ELR (cell line): ENCODE data around the gene HOXA9.
A peak's percentile ranks its signal among the peaks of the same experiment; 100 is the strongest.

Source experiments
- DNase-seq: peaks from one replicate; pipeline ENCODE4 v3.0.0-alpha.2; 2015; ENCODE audit warnings: low read depth

The HOXA9 gene

DNA sequence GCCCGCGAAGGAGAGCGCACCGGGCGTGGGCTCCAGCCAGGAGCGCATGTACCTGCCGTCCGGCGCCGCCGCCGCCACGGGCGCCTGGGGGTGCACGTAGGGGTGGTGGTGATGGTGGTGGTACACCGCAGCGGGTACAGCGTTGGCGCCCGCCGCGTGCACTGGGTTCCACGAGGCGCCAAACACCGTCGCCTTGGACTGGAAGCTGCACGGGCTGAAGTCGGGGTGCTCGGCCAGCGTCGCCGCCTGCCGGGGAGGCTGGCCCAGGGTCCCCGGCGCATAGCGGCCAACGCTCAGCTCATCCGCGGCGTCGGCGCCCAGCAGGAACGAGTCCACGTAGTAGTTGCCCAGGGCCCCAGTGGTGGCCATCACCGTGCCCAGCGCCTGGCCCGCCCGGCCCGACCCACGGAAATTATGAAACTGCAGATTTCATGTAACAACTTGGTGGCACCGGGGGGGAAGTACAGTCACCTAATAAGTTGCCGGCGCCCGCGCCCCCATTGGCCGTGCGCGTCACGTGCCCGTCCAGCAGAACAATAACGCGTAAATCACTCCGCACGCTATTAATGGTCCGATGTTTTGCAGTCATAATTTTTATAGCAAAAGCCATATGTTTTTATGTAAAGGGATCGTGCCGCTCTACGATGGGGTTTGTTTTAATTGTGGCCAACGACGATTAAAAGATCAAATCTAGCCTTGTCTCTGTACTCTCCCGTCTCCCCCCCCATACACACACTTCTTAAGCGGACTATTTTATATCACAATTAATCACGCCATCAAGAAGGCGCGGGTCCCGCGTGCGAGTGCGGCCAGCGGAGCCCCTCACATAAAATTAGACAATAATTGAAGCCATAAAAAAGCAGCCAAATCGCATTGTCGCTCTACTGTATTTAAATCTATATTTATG, at the start of gene HOXA9:
HOXA9 (minus strand) TSS at position 449 of the 907 bp plus-strand sequence; CDS start at position 369, 80 bp downstream.
- peak; percentile 73 for DNase-seq

DNA sequence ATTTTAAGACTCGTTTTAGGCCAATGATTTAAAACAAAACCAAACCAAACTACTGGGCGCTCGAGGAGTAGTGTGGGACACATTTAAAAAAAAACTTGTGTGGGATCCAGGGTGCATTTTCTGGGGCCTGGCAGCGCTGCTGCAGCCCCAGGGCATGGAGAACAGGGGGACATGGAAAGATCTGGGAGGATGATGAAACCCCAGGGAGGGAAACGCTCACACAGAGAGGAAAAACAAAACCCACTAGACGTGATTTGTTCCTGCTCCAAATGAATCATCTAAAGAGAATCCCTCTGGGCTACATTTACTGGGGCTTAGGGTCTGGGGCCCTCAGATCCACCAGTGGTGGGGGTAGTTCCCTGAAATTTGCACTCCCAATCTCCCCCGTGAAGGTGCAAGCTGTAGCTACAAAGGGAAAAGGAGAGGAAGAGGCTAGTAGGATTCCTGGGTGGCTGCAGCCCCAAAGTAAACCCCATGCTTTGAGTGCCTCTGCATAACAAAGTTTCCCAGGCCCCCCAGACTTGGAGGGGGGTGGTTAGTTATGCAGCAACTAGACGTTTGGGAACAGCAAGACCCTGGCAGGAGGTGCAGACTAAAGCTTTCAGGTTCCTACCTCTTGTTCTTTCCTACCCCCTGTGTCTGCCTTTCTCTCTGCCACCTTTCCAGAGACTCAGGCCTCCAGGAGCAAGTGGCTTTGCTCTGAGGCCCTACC, 49.1 kb upstream of the HOXA9 start:
- no peak for DNase-seq

DNA sequence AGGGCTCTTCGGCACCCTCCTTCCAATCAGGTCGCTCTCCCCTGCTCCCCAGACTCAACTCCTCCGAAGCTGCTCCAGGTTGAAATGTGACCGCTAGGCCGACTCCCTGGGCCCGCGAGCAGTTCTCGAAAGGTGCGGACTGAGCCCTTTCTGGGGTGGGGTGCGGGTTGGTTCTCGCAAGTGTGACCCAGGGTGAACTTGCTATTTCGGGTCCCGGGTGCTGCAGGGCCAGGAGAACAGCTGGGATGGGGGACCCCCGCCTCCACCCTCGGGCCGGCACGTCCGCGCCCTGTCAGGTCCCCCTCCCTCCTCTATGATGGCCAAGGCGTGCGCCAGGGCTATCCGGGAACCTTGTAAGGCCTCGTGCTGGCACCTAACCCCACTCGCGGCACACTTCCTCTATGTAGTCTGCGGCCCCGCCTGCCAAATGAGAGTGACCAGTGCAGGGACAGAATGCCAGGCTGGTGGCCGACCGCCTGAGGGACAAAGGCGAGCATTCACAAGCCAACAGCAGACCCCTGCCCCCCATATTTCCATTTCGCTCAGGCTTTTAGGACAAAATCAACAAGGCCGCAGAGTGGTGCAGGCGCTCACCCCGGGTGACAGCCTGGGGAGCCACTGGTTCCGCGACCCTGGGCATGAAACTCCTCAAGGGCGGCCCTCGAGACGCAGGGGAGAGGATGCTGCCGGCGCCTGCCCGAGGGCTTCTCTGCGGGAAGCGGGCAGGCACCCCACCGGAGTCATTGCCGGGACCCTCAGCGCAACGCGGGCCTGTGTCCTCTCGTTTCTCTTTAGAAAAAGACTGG, 48.3 kb upstream of the HOXA9 start:
- DNase-seq, result no peak

DNA sequence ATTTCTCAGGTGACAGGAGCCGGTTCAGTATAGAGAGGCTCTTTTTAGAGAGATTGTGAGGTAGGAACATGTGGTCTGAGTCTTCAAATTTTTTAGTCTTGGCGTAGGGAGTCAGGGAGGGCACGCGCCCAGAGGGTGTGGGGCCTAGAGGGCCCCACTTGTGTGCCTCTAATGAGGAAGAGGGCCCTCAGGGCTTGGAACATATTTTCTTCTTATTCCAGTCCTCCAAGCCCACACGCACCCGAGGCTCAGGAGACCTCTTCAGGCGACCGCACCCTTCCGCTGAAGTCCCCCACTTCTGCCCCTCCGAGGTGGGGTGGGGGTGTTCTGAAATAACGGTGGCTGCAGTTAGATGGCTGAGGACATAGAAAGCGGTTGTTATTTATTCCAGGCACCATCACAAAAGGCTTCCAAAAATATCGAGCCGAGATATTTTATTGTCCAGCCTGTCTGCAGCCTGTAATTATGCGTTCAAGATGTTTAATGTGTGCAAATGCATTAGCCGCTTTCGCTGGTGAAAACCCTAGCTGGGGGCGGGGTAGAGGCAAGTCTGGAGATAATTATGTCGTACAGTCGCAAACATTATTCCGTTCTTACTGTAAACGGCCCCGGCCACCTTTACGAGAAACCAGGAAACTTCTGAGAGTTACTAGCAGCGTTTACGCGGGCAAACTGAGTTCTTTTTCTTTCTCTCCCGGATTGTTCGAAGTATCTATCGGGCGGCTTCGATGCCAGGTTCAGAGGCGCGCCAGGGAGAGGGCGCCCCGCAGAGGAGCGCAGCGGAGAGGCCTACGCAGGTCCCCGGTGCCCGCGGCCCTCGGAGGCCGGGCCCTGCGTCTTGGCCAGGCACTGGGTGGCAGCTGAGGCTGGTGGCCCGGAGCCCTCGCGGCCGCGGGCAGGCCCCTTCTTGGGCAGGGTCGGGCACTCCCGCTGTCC, 47.4 kb upstream of the HOXA9 start:
- no peak for DNase-seq

DNA sequence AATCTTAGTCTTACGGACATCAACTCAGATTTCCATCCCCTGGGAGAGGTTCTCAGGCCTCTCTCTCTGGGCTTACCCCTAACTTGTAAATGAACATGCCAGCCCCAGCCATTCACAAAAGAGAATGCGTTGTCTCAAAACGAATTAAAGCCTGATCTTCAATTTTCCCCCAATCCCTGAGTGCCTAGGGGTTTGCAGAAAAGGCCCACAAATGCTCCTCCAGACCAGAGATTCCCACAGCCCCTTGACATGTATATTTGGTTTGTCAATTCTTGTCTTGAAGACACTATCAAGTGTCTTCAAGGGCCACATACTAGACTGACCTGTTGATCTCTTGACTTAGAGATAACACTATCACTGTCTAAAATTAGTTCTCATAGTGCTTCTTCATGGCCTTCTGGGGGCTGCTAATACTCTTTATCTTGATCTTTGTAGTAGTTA, 46.4 kb upstream of the HOXA9 start:
- DNase-seq, result no peak

DNA sequence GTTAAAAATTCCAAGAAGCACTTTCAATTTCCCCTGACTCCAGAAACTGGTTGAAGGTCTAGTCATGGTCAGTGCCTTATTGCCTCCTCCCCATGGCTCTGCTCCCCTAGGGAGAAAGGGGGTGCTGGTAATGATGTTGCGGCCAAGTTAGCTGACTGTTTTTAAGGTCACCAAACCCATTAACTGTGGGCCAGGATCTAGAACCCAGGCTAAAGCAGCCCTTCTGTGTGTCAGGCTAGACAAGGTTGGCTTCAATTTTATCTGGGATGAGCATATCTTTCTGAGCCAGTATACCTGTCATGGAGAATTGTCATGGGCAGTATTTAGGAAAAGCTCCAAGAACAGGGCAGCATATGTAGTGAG, 45.7 kb upstream of the HOXA9 start:
- DNase-seq, result no peak

DNA sequence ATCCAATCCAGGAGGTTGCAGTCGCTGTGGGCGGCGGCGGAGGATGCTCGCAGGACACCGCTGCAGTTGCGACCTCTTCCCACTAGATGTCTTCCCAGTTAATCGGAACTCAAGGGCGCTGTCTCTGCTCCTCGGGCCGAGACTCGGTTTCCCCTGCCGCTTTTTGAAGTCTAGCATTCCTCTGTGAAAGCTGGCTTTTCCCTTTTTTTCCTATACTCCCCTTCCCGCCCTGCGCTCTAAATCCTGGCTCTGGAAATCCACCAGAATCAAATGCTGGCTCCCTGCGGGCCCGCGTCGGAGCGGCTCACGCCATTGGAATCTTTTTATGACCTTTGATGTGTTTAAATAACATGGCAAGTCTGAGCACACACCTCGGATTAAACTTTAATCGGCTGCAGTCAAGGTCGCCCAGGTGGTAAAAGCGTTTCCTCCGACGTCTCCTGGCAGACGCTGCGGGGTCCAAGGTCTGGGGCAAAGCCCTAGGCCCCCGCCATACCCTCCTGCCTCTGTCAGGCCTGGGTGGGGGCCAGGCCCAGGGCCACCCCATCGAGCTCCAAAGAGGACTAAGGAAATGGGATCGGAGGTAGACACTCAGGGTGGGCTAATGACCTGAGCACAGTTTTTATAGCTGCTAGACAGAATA, 45.2 kb upstream of the HOXA9 start:
- DNase-seq, result peak; percentile 73

DNA sequence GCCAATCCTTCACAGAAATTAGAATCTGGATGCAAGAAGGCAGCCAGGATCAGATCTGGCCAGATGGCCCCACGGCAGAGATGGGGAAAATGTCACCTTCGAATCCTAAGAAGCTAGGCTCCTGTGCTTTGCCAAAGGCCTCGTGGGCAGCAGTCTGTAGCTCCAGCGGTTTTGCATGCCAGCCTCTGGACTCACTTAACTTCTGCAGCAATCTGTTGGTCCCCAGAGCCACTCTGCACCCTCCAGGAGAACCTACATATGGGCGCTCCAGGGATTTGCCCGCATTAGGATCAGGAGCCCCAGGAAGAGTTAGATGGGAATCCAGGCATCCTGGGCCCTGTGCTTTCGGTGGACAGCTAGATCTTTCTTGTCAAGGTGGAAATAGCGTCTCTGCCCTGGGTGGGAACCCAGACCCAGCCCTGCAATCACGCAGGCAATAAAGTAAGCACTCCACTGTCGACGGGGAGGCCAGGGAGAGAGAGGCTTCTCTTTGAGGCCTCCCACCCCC, 44.6 kb upstream of the HOXA9 start:
- DNase-seq, result no peak

DNA sequence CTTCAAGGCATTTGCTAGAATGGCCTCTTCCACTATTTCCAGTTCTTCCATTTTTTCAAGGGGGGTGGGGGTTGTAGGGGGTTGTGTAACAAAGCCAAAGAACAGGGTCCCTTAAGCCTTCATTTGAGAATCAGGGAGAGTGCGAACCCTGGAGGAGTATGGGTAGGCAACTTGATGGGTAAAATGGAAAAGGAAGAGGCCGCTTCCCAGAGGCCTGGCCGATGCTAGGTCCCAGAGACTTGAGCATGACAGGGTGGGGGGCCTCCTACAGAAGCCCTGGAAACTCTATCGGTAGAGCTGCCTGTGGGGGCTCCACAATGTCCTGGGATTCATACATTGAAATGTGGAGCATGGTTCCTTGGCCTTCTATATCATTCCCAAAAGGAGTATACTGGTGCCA, 43.7 kb upstream of the HOXA9 start:
- no peak for DNase-seq

DNA sequence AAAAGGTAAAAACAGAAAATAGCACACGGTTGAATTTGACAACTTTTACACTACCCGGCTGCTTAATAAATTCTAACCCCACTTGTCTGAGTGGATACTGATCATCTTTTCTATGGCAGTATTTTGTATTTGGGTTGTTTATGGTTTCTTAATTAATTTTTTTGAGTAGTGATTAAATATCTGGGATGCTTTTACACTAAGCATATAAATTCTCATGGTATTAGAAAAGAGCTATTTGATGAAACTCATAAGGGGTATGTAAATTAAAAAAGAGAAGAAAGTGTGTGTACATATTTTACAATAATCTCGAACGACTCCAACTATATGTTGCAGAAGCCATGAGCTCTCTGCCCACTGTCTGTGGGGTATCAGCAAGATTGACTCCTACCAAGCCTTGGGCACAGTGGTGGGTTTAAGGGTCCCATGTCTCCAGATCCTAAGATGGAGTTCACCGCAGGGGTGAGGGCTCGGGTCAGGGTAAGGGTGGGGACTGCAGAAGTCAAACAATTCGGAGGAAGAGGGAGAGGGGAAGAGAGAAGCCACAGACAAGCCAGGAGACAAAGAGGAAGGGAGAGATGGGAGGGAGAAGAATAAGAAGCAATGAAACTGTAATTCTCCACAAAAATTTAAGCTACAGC, 42.1 kb upstream of the HOXA9 start:
- no peak for DNase-seq

DNA sequence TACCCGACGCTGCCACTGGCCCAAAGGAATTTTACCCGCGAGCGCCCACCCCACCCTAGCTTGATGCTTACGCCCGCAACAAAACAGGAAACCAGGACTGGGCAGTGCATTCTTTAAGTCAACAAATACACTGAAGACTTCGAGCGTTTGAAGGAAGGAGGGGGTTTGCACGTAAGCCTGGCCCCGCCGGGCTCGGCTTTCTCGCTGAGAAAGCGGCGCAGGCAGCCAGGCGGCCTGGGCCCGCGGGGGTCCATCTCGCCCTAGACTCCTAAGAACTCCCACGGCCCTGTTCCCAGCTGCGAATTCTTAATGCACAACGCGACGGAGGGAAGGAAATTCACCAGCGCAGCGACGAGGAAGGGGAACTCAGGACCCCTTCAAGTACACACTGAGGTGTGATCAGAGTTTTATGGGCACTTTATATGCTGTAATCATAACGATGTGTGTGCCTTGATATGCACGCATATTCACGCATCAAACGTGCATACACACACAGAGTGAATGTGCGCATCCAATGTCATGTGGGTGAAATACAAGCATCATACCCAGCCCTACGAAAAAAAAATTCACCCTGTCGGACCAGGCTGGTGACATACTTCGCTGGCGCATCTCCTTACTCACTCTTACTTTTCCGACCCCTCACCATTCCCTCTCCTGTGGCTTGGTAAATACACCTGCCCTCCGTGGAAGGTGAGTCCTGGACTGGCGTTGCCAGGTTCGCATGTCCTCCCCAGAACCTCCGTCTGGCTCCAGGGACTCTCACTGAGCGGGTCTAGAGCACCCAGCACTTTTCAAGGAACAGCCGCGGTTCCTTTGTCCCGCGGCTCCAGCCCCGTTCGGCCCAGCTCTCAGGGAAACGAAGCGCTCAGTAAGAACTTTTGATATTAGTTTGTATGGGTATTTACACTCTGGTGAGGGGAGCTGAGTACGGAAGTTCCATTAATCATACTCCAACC, 40.3 kb upstream of the HOXA9 start:
- DNase-seq, result no peak

DNA sequence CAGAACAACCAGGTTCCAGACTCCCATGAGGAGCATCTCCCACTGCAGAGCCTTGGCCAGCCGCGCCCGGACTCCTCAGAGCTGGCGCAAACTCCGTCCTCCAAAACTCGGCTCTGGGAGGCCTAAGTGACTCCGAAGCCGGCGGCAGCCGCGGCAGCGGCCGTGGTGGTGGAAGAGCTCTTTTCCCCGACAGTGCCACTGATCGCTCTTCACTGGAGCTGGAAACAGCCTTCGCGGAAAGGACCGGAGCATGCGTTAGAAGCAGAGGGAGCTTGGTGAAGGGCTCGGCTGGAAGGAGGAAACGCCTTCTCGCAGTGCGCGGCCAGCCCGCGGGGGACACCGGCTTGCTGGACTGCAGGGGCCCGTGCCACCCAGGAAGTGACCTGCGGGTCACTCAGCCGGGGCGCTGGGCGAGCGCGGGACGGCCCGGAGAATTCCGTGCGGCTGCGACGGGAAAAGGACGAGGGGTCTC, 39.5 kb upstream of the HOXA9 start:
- DNase-seq, result peak; percentile 44

DNA sequence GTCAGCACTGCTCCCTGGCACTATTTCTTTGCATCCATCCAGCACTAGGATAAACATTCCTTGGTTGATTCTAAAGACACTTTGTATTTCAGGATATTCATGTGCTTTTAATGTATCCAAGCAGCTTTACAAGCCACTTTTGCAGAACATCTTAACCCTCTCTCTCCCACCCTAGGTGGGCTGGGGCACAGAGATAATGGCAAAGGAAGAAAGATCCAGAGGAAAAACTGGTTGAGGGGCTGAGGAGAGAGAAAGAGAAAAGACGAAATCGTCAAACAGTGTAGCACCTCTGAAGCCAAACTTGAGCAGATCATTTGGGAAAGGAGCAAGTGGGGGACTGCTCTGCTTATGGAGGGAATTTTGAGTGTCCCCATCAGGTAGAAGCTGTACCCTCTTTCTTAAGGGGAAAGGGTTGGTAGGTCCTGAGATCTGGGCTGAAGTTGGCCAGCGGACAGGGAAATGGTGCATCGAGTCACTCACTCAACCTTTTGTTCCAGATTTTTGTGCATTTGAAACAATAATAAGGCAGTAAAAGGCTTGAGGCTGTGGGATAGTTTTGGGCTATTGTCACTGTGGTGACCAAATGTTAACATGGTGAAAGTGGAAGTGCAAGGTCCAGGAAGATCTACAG, 38.7 kb upstream of the HOXA9 start:
- no peak for DNase-seq

DNA sequence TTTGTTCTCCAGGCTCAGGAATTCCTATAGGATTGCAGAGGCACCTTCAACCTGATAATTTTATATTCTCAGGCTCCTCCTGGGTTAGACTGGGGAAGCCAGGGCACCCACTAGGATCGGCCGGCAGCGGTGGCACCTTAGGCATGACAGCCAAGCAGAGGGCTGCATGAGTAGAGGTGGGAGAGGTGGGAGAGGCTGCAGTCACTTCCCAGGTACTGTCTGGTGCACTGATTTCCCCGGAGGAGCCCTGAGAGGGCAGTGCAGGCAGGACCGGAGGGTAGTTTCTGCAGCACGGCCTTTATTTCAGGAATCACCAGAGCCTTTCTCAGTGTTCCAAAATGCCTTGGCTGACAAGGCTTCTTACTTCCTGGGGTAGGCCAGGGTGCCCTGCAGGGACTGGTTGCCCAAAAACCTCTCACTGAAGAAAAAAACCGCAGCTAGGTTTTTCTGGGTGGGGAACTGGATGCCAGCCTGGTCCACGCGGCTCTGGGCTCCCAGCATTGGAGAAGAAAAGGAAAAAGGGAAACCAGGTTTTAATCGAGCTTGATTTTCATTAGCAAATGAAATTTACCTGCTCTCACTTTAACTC, 38.1 kb upstream of the HOXA9 start:
- no peak for DNase-seq

DNA sequence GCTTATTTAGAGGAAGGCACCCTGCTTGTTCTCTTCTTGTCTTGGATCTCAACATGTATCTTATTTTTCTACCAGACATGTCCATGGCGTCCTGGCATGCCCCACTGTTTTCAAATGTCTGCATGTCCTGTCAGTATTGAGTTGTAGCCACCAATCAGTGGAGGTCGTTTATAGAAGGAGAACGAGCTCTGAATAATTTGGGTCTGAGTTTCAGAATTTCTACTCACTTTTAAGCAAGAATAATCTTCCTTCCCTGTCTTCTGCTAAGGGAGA, 37.5 kb upstream of the HOXA9 start:
- DNase-seq, result no peak

DNA sequence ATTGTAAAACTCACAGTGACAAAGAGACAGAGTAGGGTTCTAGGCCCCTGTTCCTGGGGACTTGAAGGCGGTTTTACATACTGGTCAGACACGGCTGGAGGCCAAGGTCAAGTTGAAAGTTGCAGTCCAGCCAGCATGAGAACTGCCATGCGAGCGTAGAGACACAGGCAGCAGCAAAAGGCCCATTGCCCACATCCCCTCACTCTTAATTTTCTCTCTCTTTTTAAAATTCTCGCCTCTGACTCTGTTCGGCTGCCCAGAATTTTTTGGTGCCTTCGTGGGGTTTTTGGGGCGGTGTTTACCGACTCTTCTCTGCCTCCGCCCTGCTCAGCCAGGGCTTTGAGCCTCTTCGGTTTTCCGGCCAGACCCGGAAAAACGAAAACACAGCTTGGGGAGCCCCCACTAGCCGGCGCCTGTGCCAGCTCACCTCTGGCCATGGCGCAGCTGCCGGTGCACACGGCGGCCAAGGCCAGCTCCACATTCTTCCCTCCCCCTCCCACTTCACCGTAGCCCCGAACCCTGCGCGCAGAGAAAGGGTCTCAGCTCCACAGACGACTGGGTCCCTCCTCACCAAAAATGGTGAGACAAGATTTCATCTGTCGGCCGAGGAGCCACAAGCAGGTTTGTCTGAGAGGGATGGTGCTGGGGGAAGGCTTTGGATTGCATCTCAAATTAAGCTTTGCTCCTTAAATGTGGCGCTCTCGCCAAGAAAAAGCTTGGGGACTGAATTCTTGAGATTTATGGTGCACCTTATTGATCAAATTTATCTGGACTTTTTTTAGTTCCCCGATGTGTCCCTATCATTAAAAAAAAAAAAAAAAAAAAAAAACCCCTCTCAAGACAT, 36.9 kb upstream of the HOXA9 start:
- no peak for DNase-seq

DNA sequence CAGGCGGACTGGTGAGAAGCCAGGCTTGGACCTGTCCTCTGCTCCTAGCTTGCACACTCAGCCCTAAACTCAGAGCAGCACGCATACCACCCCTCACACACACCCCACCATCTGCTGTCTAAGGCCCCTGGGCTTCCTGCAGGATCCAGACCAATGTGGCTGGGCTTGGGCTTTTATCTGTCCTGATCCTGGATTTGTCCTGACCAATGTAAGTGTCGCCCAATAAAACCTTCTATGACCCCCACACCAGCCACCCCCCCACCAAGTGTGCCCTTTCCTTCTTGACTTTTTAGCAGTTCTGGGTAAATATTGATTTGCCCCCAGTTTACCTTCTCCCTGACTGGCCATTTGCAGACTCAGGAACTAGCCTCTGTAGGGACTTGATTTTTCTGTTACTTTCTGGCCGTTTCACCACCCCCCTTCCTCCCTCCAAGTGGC, 36.3 kb upstream of the HOXA9 start:
- DNase-seq, result no peak
